Psoas muscle (tissue), 8 donors: ENCODE data around the gene CTTNBP2. TPM values are rescaled to one million over a fixed set of nuclear protein-coding genes. Genes with fewer than 3 reads are reported as not detected.

ENCODE experiments used
- ATAC-seq, 4 donors: fragments of 200-7000 bp; cut with Tn5 transposase; one replicate each; pipeline ENCODE4 v1.9.1; 2020; ENCODE audit warnings: moderate library complexity in 3 of 4, mild to moderate bottlenecking in 2 of 4
- DNase-seq, 2 donors: peaks; one replicate each; pipeline ENCODE4 v3.0.0-alpha.2; 2020
- H3K27ac ChIP-seq: fragments of 200-600 bp; one replicate; pipeline ENCODE4 v1.8.0; 2022
- H3K27me3 ChIP-seq, 3 donors: fragments of 200-600 bp in 1 of 3; one replicate each; pipeline versions ENCODE4 v1.6.1 to v1.8.0; 2013 to 2022; ENCODE audit warnings: low read length in 2 of 3, mild to moderate bottlenecking in 2 of 3, moderate library complexity in 1 of 3; ENCODE audit not compliant: insufficient read depth in 3 of 3
- H3K36me3 ChIP-seq, 2 donors: fragments of 200-600 bp in 1 of 2; one replicate each; pipeline versions ENCODE4 v1.6.1 to v1.8.0; 2013 to 2022; ENCODE audit warnings: low read depth in 1 of 2, mild to moderate bottlenecking in 1 of 2, moderate library complexity in 1 of 2; ENCODE audit not compliant: insufficient read depth in 1 of 2
- H3K4me1 ChIP-seq: fragments of 200-600 bp; one replicate; pipeline ENCODE4 v1.8.0; 2022
- H3K4me3 ChIP-seq: fragments of 200-600 bp; one replicate; pipeline ENCODE4 v1.8.0; 2022; ENCODE audit warnings: mild to moderate bottlenecking
- H3K9me3 ChIP-seq: fragments of 200-600 bp; one replicate; pipeline ENCODE4 v1.8.0; 2022
- CTCF ChIP-seq: fragments of 200-600 bp; IDR thresholded peaks from one replicate; pipeline ENCODE4 v1.8.0; 2022; ENCODE audit warnings: antibody characterized with exemption
- WGBS, 3 donors: extraction: QIAGEN DNeasy Blood & Tissue Kit; methylation state at CpG; one replicate each; pipeline versions ENCODE4 v1.1.6 to v1.1.7; 2013; 5-methylcytosine and 5-hydroxymethylcytosine counted together
- intact Hi-C, 2 donors: fragments of 100-400 bp; cut with DNase I; formaldehyde crosslinking; loops; one replicate each; pipeline versions ENCODE4 v1.11.0 to v1.14.2; 2022
- polyA plus RNA-seq, 3 donors: library from polyadenylated mRNA; stranded (reverse); fragments of 200-250 nt; gene quantifications; one replicate each; pipeline ENCODE4 v1.2.3, GENCODE V29; 2013
- total RNA-seq, 4 donors: library from RNA; stranded (reverse); fragmentation: NEBNext Ultra II Directional in 2 of 4; extraction: Animal tissue kit (Norgen Biotek cat#: 25700) in 2 of 4; gene quantifications; one replicate each; pipeline versions ENCODE4 v1.2.1 to v1.2.4, GENCODE V29; 2021 to 2023
- donor health status: healthy with polysubstance abuse.
- donor health status: DM: no; HTN: no; CAD: no; lungs with moderate emphysema.
- donor health status: Bipolar disorder and iron deficiency.
- donor health status: healthy.
- donor health status: DM: yes; HTN: yes; CAD: no.
- donor health status: DM: no; HTN: no; CAD: no.
- donor health status: DM: no; HTN: no; CAD: no.
- donor health status: DM: yes; HTN: yes; CAD: no.

Gene CTTNBP2
- total and polyA plus RNA-seq, 7 donors, result 0.10 to 1.8 (median 0.38) TPM

GRCh38 chr7:117872561-117873309, 506 bp downstream of the CTTNBP2 start:
- intact Hi-C loops, result no loop called here
- Histone ChIP-seq H3K4me3 (peak overlapping the region; percentile 75), H3K27ac (no peak overlapping the region), H3K4me1 (peaks cover 5% of the 10 kb centered on the region), H3K36me3 (no peaks in the 10 kb centered on the region), H3K27me3 (peaks cover 0 to 36% (median 8%) of the 10 kb centered on the region in 3 donors), H3K9me3 (no peaks in the 10 kb centered on the region)
- peak; percentile 37 to 56 for DNase-seq
- 1% methylated on average over 31 to 57 of the region's 57 CpGs for whole genome bisulfite sequencing, 3 donors
- peak; percentile 32 to 64 (median 52) for ATAC-seq
- TF ChIP-seq CTCF, result no peak

DNA sequence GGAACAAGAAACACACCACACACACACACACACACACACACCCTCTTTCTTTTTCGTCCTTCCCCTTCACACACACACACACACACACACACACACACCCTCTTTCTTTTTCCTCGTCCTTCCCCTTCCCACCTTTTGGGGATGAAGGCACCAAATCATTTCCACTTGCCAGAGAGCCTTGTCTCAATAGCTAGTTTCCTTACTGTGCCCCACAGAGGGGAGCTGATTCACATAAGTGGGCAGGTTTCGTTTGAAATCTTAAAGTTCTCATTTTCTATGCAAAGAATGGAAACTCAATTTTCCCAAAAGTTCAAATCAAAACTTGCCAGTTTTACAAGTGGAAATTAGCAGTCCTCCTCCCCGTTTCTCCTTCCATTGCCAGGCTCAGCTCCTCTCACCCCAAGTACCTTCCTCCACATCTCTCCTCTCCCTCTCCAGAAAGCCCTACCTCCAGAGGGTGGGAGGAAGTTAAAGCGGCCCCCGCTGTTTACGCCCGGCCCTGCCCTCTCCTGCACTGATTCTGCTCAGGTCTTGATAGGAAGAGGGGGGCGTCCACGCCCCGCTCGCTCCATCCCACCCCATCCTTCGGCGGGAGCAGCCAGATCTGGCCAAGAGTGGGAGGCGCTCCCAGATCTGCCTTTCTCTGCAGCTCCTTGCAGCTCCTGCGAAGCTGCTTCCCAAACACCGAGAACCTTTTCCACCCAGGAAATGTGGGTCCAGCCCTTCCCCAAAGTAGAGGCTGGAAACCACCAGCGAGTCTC, 1.3 kb downstream of the CTTNBP2 start:
- peak in 2 of 4 donors; percentile 42 to 46 for ATAC-seq
- 3 to 8% (median 6%) methylated on average over 18 of the region's 18 CpGs for WGBS, 3 donors
- intact Hi-C loops, result no loop called here
- Histone ChIP-seq H3K36me3 (no peaks in the 10 kb centered on the region), H3K4me3 (peak overlapping the region; percentile 75), H3K27me3 (peaks cover 0 to 36% (median 8%) of the 10 kb centered on the region in 3 donors), H3K27ac (no peak overlapping the region), H3K9me3 (no peaks in the 10 kb centered on the region), H3K4me1 (peaks cover 5% of the 10 kb centered on the region)
- TF ChIP-seq CTCF, result no peak
- DNase-seq, result peak; percentile 20 to 51

DNA sequence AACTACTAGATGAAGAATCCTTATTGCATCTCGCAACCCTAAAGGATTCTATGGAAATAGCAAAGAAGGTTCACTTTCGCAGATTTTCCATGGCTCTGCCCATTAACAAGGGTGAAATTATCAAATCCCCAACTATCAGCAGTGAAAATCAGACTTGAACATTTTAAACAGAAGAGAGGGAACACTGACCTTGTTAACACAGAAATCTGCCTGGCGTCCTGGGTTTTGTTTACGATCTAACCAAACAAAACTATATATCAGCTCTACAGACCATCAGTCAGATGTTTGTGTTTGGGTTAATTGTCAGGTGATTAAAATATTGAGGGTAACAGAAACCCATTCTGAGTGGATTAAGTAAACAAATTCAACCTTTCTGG, 1.9 kb downstream of the CTTNBP2 start:
- Histone ChIP-seq H3K36me3 (no peaks in the 10 kb centered on the region), H3K9me3 (no peaks in the 10 kb centered on the region), H3K27me3 (peaks cover 0 to 36% (median 8%) of the 10 kb centered on the region in 3 donors), H3K4me1 (peaks cover 5% of the 10 kb centered on the region), H3K27ac (no peak overlapping the region), H3K4me3 (no peak overlapping the region)
- WGBS, 3 donors, result 55 to 60% (median 56%) methylated on average over 4 of the region's 4 CpGs
- TF ChIP-seq CTCF, result no peak
- intact Hi-C loops, result no loop called here
- DNase-seq (no peak), ATAC-seq (no peak)

- intact Hi-C loops, result no loop called here
- peaks cover 0 to 34% (median 8%) of the 10 kb centered on the region in 3 donors for H3K27me3 ChIP-seq
- no peak overlapping the region for H3K27ac ChIP-seq
- no peak for TF ChIP-seq CTCF
- 42 to 48% (median 43%) methylated on average over 6 of the region's 6 CpGs for WGBS, 3 donors
- H3K36me3 ChIP-seq, result no peaks in the 10 kb centered on the region
- no peaks in the 10 kb centered on the region for H3K9me3 ChIP-seq
- ATAC-seq (no peak), DNase-seq (no peak)
- H3K4me1 ChIP-seq, result peaks cover 5% of the 10 kb centered on the region
- no peak overlapping the region for H3K4me3 ChIP-seq
Measured at GRCh38 chr7:117870448-117871130, 2.7 kb downstream of the CTTNBP2 start.
